Kidney (tissue), 14 donors: ENCODE results near the gene NSF. TPM values are rescaled to one million over a fixed set of nuclear protein-coding genes. Genes with fewer than 3 reads are reported as not detected.
A peak's percentile ranks its signal among the peaks of the same experiment; 100 is the strongest.

Source experiments
- DNase-seq, 5 donors: peaks; one replicate each; pipeline ENCODE4 v3.0.0-alpha.2; 2013 to 2020
- FAIRE-seq: peaks from 2 replicates; lab custom pipeline; 2012; peaks lifted over from hg19 to GRCh38; lab: Jason Lieb, UNC
- H3K27ac ChIP-seq, 2 donors: one replicate each; pipeline ENCODE4 v1.7.0; 2013; ENCODE audit warnings: low read depth in 2 of 2, low read length in 2 of 2, inconsistent platforms in 1 of 2
- H3K27me3 ChIP-seq: one replicate; pipeline ENCODE4 v1.7.1; 2013; ENCODE audit warnings: low read length, inconsistent platforms; ENCODE audit not compliant: control insufficient read depth, insufficient read depth
- H3K36me3 ChIP-seq, 3 donors: one replicate each; pipeline versions ENCODE4 v1.7.0 to v1.7.1; 2013; ENCODE audit warnings: low read length in 3 of 3, control low read depth in 1 of 3, inconsistent platforms in 1 of 3; ENCODE audit not compliant: insufficient read depth in 3 of 3, control insufficient read depth in 2 of 3
- H3K4me1 ChIP-seq, 3 donors: one replicate each; pipeline versions ENCODE4 v1.7.0 to v1.7.1; 2013; ENCODE audit warnings: low read length in 3 of 3, inconsistent platforms in 1 of 3, low read depth in 1 of 3; ENCODE audit not compliant: control insufficient read depth in 2 of 3, insufficient read depth in 2 of 3
- H3K4me3 ChIP-seq, 3 donors: one replicate each; pipeline versions ENCODE4 v1.7.0 to v1.8.1; 2013; ENCODE audit warnings: low read length in 3 of 3, control low read depth in 1 of 3, inconsistent platforms in 1 of 3
- H3K9ac ChIP-seq, 3 donors: one replicate each; pipeline versions ENCODE4 v1.7.0 to v1.7.1; 2013; ENCODE audit warnings: low read length in 3 of 3, control low read depth in 1 of 3, inconsistent platforms in 1 of 3
- H3K9me3 ChIP-seq, 3 donors: one replicate each; pipeline versions ENCODE4 v1.7.0 to v1.7.1; 2013; ENCODE audit warnings: low read length in 3 of 3, control low read depth in 1 of 3, inconsistent platforms in 1 of 3; ENCODE audit not compliant: control insufficient read depth in 2 of 3, insufficient read depth in 1 of 3
- intact Hi-C: fragments of 100-400 bp; cut with DNase I; formaldehyde crosslinking; loops from one replicate; pipeline ENCODE4 v1.11.1; 2022
- polyA plus RNA-seq: library from polyadenylated mRNA; stranded (reverse); fragments of 350-450 nt; fragmentation: Illumina TruSeq; extraction: RNeasy Lipid Tissue Mini Kit (QIAGEN cat#74804); gene quantifications from one replicate; pipeline ENCODE4 v1.2.3, GENCODE V29; 2014; ENCODE audit warnings: low read depth, low replicate concordance; ENCODE audit not compliant: insufficient read depth
- total RNA-seq: library from RNA; stranded (reverse); fragmentation: NEBNext Ultra II Directional; extraction: Animal tissue kit (Norgen Biotek cat#: 25700); gene quantifications from one replicate; pipeline ENCODE4 v1.2.1, GENCODE V29; 2021
- TF ChIP-seq, protein P1 (sequence below): IDR thresholded peaks from 3 replicates; pipeline ENCODE4 v1.5.1; 2012; ENCODE audit warnings: mild to moderate bottlenecking, moderate library complexity, borderline replicate concordance; ENCODE audit not compliant: insufficient read depth; ENCODE audit errors: extremely low read depth
- donor health status: control.
- donor health status: control.
- donor health status: control.
- donor health status: control.
- donor health status: control.
- donor health status: DM: yes; HTN: yes; CAD: no.
- donor health status: Normal renal cell carcinoma (clear cell type).

NSF gene
- total and polyA plus RNA-seq, 2 donors from 2014 or later: 14.2 to 52.4 TPM

GRCh38 chr17:46720408-46720807 lies 129.9 kb downstream of the NSF start:
- Histone ChIP-seq H3K27ac (no peak overlapping the region), H3K9me3 (no peaks in the 10 kb centered on the region), H3K9ac (no peak overlapping the region), H3K4me1 (peaks cover 0 to 6% (median 0%) of the 10 kb centered on the region in 3 donors), H3K27me3 (no peaks in the 10 kb centered on the region), H3K36me3 (no peaks in the 10 kb centered on the region), H3K4me3 (no peak overlapping the region)
- DNase-seq (no peak), FAIRE-seq (no peak)
- intact Hi-C loops: no loop called here
- TF ChIP-seq, protein P1, sequence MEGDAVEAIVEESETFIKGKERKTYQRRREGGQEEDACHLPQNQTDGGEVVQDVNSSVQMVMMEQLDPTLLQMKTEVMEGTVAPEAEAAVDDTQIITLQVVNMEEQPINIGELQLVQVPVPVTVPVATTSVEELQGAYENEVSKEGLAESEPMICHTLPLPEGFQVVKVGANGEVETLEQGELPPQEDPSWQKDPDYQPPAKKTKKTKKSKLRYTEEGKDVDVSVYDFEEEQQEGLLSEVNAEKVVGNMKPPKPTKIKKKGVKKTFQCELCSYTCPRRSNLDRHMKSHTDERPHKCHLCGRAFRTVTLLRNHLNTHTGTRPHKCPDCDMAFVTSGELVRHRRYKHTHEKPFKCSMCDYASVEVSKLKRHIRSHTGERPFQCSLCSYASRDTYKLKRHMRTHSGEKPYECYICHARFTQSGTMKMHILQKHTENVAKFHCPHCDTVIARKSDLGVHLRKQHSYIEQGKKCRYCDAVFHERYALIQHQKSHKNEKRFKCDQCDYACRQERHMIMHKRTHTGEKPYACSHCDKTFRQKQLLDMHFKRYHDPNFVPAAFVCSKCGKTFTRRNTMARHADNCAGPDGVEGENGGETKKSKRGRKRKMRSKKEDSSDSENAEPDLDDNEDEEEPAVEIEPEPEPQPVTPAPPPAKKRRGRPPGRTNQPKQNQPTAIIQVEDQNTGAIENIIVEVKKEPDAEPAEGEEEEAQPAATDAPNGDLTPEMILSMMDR: no peak

GRCh38 chr17:46722662-46723285 lies 132.3 kb downstream of the NSF start:
- TF ChIP-seq, protein P1: no peak
- H3K4me3 ChIP-seq: no peak overlapping the region
- H3K36me3 ChIP-seq: peaks cover 0 to 2% (median 0%) of the 10 kb centered on the region in 3 donors
- H3K9me3 ChIP-seq: no peaks in the 10 kb centered on the region
- H3K4me1 ChIP-seq: peaks cover 0 to 6% (median 2%) of the 10 kb centered on the region in 3 donors
- peak in 3 of 5 donors; percentile 33 to 70 (median 61) for DNase-seq
- no peak overlapping the region for H3K9ac ChIP-seq
- intact Hi-C loops: no loop called here
- H3K27me3 ChIP-seq: no peaks in the 10 kb centered on the region
- no peak for FAIRE-seq
- H3K27ac ChIP-seq: no peak overlapping the region

GRCh38 chr17:46726206-46726605 lies 135.7 kb downstream of the NSF start:
- Histone ChIP-seq H3K36me3 (peaks cover 0 to 2% (median 0%) of the 10 kb centered on the region in 3 donors), H3K9me3 (no peaks in the 10 kb centered on the region)

More at GRCh38 chr17:46726206-46726605, 135.7 kb downstream of the NSF start:
- Histone ChIP-seq H3K4me1 (peaks cover 0 to 7% (median 0%) of the 10 kb centered on the region in 3 donors), H3K9ac (no peak overlapping the region), H3K27ac (no peak overlapping the region), H3K27me3 (no peaks in the 10 kb centered on the region), H3K4me3 (no peak overlapping the region)
- intact Hi-C loops: no loop called here
- DNase-seq: peak in 2 of 5 donors; percentile 22 to 44
- no peak for FAIRE-seq
- TF ChIP-seq, protein P1: no peak
